RWPE1 (cell line): ENCODE measurements around the gene VN1R5.
"Not testable (repeated sequence)": the region's sequence is repeated elsewhere in the genome, so short reads cannot be mapped to it uniquely, and the experiment has no call there.

Experiments
- CTCF ChIA-PET: fragments of 350-600 bp; sonication (Branson Sonifier 250); formaldehyde crosslinking; extraction: SDS; loops from one replicate; lab custom pipeline; 2021; lab: Yijun Ruan, JAX
- POLR2A ChIA-PET: fragments of 400-600 bp; formaldehyde crosslinking; extraction: SDS; loops from one replicate; lab custom pipeline; 2020; ENCODE audit warnings: antibody characterized with exemption; ENCODE audit not compliant: low non-redundant PET; lab: Yijun Ruan, JAX
- DNase-seq: peaks from one replicate; pipeline ENCODE4 v3.0.0; 2012; ENCODE audit warnings: low spot score
- H3K27ac ChIP-seq: fragments of 450-650 bp; 2 replicates; pipeline ENCODE4 v1.5.1; 2017
- CTCF ChIP-seq: fragments of 450-650 bp; conservative IDR thresholded peaks from 2 replicates; pipeline ENCODE4 v1.5.1; 2017; ENCODE audit warnings: low read depth, mild to moderate bottlenecking

The VN1R5 gene

GRCh38 chr1:247255772-247256171 lies at the start of gene VN1R5:
Gene VN1R5 (plus strand): TSS chr1:247256072.
- POLR2A ChIA-PET, DNase-seq: not testable (repeated sequence)
- CTCF ChIA-PET, result interaction anchor here (0.7 kb wide), 1 partner anchor 264 kb away, joined by 3 read pairs; no protein-coding TSS in a partner anchor

DNA sequence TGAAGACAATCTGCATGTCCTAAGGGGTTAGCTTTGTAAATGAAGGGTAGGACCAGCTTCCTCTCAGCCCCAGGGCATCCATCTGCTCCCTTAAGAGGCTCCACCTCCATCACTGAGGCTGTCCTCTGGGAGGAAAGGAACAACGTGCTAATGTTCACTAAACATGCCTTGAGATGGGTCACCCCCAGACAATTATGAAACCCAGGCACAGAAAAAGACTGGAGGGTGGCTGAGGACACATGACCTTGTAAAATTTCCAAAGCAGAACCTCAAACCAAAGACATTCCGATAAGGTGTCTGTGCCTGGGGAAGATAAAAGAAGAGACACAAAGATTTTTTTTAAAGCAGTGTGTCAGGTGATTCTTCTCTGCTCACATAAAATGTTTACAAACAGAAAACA lies 46.5 kb upstream of the VN1R5 start:
- POLR2A ChIA-PET, result no interaction called here

More at GRCh38 chr1:247255772-247256171, at the start of gene VN1R5:
- H3K27ac ChIP-seq, result not testable (repeated sequence)

DNA sequence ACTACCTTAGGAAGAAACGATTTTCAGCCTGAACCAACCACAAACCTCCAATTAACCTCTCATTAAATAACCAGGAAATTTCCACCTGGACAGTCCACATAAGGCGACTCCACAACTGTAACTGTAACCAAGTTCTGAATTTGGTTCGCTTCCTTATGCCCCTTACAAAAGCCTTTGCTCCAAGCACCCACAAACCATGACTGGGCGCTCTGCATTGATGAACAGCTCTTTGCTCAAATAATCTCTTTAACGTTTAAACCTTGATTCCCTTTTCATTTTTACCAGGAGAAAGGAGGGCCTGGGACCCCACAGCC lies 45.9 kb upstream of the VN1R5 start:
- CTCF ChIA-PET, result interaction anchor here (0.6 kb wide), 1 partner anchor 75 kb away, joined by 3 read pairs; no protein-coding TSS in a partner anchor
- no peak for TF ChIP-seq CTCF
- no peak for DNase-seq
- H3K27ac ChIP-seq, result peak overlapping the region; percentile 76
- POLR2A ChIA-PET, result interaction anchor here (0.6 kb wide), 2 partner anchors 122 to 1664 kb away, joined by 3 to 4 read pairs; no protein-coding TSS in a partner anchor

More for the DNA sequence above, 46.5 kb upstream of the VN1R5 start:
- CTCF ChIA-PET, result no interaction called here
- TF ChIP-seq CTCF, result no peak
- DNase-seq, result no peak
- H3K27ac ChIP-seq, result no peak overlapping the region

DNA sequence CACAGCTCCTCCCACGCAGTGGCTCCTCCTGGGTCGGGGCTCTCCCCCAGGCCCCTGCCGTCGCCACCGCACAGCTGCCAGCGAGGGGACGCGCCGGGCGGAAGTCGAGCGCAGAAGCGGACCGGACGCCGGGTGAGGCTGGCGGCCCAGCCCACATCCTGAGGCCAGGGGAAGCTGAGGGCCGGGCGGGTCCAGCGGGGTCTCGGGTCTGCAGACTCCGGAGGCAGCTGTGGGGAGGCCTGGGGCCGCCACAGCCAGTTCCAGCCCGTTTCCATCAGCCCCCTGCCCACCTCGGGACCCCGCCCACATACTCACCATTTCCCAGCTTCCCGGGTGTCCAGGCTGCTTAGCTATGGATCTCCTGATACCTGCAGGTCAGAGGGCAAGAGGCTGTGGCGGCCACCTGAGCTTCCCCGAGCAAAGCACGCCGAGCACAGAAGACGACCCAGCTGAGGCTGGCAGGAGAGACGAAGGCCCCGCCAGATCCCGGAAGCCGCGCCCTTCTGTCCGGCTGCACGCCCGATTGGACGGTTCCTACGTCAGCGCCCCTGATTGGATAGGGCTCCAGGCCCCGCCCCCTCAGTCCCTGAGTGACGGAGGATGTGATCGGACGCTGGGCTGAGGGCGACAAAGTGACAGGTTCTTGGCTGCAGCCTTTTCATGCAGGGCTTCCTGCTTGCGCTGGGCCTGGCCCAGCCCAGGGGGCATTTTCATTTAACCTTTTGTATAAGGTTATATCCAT lies 45.3 kb upstream of the VN1R5 start:
- TF ChIP-seq CTCF, result no peak
- ChIA-PET POLR2A (interaction anchor here (0.6 kb wide), 3 partner anchors 122 to 1663 kb away, joined by 3 to 4 read pairs (median 3); no protein-coding TSS in a partner anchor), CTCF (interaction anchor here (0.6 kb wide), 1 partner anchor 76 kb away, joined by 3 read pairs; no protein-coding TSS in a partner anchor)
- peak; percentile 97 for DNase-seq
- H3K27ac ChIP-seq, result peak overlapping the region; percentile 76

DNA sequence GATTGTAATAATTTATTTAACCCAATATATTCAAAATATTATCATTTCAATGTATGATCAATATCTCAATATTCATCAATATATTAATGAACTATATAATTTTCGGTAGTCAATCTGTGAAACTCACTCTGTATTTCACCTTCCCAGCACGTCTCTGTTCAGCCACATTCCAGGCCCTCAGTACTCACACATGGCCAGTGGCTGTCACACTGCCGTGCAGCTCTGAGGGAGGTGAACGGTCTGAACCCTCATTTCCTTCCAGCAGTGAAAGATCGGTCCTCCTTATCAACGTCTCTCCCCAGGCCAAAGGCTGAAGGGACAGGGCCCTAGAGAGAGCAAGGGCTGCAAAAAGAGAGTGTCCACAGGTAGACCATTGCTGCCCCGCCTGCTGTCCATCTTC lies 44.5 kb upstream of the VN1R5 start:
- H3K27ac ChIP-seq, result no peak overlapping the region
- ChIA-PET CTCF (interaction anchor here (0.7 kb wide), 1 partner anchor 81 kb away, joined by 3 read pairs; no protein-coding TSS in a partner anchor), POLR2A (no interaction called here)
- TF ChIP-seq CTCF, result no peak
- DNase-seq, result no peak

GRCh38 chr1:247212012-247212411 lies 43.9 kb upstream of the VN1R5 start:
- TF ChIP-seq CTCF, result no peak
- ChIA-PET POLR2A (no interaction called here), CTCF (interaction anchor here (0.7 kb wide), 1 partner anchor 80 kb away, joined by 3 read pairs; no protein-coding TSS in a partner anchor)
- H3K27ac ChIP-seq, result no peak overlapping the region
- no peak for DNase-seq
